SK-N-SH (cell line): ENCODE data around the gene COMMD7. TPM values are rescaled to one million over a fixed set of nuclear protein-coding genes. Genes with fewer than 3 reads are reported as not detected.

Experiments
- CTCF ChIA-PET: fragments of 300-600, 350-600 bp; formaldehyde crosslinking; extraction: SDS; loops from one replicate; lab custom pipeline; 2021; lab: Yijun Ruan, JAX
- POLR2A ChIA-PET: fragments of 350-600 bp; sonication (Branson Sonifier 250); formaldehyde crosslinking; extraction: SDS; loops from one replicate; lab custom pipeline; 2020; ENCODE audit warnings: antibody characterized with exemption, inconsistent platforms; lab: Yijun Ruan, JAX
- DNase-seq: peaks from one replicate; pipeline ENCODE4 v3.0.0; 2012
- H2AFZ ChIP-seq: fragments of 200-600 bp; sonication (generic); 2 replicates; pipeline ENCODE4 v1.8.1; 2016; ENCODE audit warnings: antibody characterized with exemption, mild to moderate bottlenecking, low read depth
- H3F3A ChIP-seq: fragments of 200-600 bp; sonication (generic); replicated peaks from 2 replicates; pipeline ENCODE3; 2016; ENCODE audit warnings: antibody characterized with exemption, mild to moderate bottlenecking; ENCODE audit not compliant: insufficient read depth
- H3K27ac ChIP-seq, 2 experiments: fragments of 200-500 bp in 1 of 2; fragments of 200-600 bp in 1 of 2; sonication (Bioruptor generic) in 1 of 2; sonication (generic), shearing (Covaris generic) in 1 of 2; 2 replicates each; pipeline versions ENCODE4 v1.5.1 to v1.6.1; 2014 to 2016; ENCODE audit warnings: low read depth in 2 of 2, inconsistent platforms in 1 of 2, low read length in 1 of 2, mild to moderate bottlenecking in 1 of 2, mixed read lengths in 1 of 2
- H3K27me3 ChIP-seq: fragments of 200-600 bp; sonication (generic), shearing (Covaris generic); 2 replicates; pipeline ENCODE4 v1.6.1; 2016; ENCODE audit warnings: mixed run types; ENCODE audit not compliant: insufficient read depth
- H3K36me3 ChIP-seq, 2 experiments: fragments of 200-500 bp in 1 of 2; fragments of 200-600 bp in 1 of 2; sonication (Bioruptor generic) in 1 of 2; sonication (generic) in 1 of 2; replicated peaks in 1 of 2; 2 replicates each; pipeline versions ENCODE3 to v1.5.1; 2014 to 2016; ENCODE audit warnings: low read length in 1 of 2, mild to moderate bottlenecking in 1 of 2; ENCODE audit not compliant: insufficient read depth in 2 of 2, control insufficient read depth in 1 of 2
- H3K4me1 ChIP-seq, 2 experiments: fragments of 200-500 bp in 1 of 2; fragments of 200-600 bp in 1 of 2; sonication (Bioruptor generic) in 1 of 2; sonication (generic), shearing (Covaris generic) in 1 of 2; 2 replicates each; pipeline versions ENCODE4 v1.5.1 to v1.6.1; 2014 to 2016; ENCODE audit warnings: low read depth in 1 of 2, low read length in 1 of 2, mixed run types in 1 of 2; ENCODE audit not compliant: insufficient read depth in 2 of 2, control insufficient read depth in 1 of 2
- H3K4me2 ChIP-seq: fragments of 200-600 bp; sonication (generic), shearing (Covaris generic); 2 replicates; pipeline ENCODE4 v1.6.1; 2017; ENCODE audit warnings: mixed run types
- H3K4me3 ChIP-seq, 2 experiments: fragments of 200-500 bp in 1 of 2; fragments of 200-600 bp in 1 of 2; sonication (Bioruptor generic) in 1 of 2; sonication (generic), shearing (Covaris generic) in 1 of 2; 2 replicates each; pipeline versions ENCODE4 v1.5.1 to v1.8.1; 2014 to 2016; ENCODE audit warnings: low read depth in 2 of 2, inconsistent platforms in 1 of 2, low read length in 1 of 2, mild to moderate bottlenecking in 1 of 2, mixed read lengths in 1 of 2, moderate library complexity in 1 of 2
- H3K79me2 ChIP-seq: fragments of 200-600 bp; sonication (generic); 2 replicates; pipeline ENCODE4 v1.8.1; 2017; ENCODE audit warnings: mild to moderate bottlenecking; ENCODE audit not compliant: insufficient read depth
- H3K9ac ChIP-seq: fragments of 200-600 bp; sonication (generic); 2 replicates; pipeline ENCODE4 v1.6.1; 2017; ENCODE audit warnings: mixed run types
- H3K9me2 ChIP-seq: fragments of 200-600 bp; sonication (generic); 2 replicates; pipeline ENCODE4 v1.6.1; 2017; ENCODE audit warnings: mixed run types
- H3K9me3 ChIP-seq: fragments of 200-600 bp; sonication (generic); 2 replicates; pipeline ENCODE4 v1.6.1; 2017; ENCODE audit warnings: mixed run types, mild to moderate bottlenecking, moderate library complexity
- H4K20me1 ChIP-seq: fragments of 200-600 bp; sonication (generic); 2 replicates; pipeline ENCODE4 v1.6.1; 2017; ENCODE audit warnings: mild to moderate bottlenecking, mixed run types; ENCODE audit not compliant: insufficient read depth
- EZH2phosphoT487 ChIP-seq: fragments of 200-600 bp; sonication (generic); IDR thresholded peaks from 2 replicates; pipeline ENCODE4 v1.6.1; 2017; ENCODE audit warnings: low read depth, mixed run types, mild to moderate bottlenecking, antibody characterized with exemption, moderate library complexity, borderline replicate concordance
- FOSL2 ChIP-seq: IDR thresholded peaks from 2 replicates; pipeline ENCODE4 v1.4.0; 2012; ENCODE audit warnings: low read depth, mild to moderate bottlenecking, moderate library complexity, borderline replicate concordance
- FOXJ3 ChIP-seq: sonication (generic); formaldehyde crosslinking; IDR thresholded peaks from 2 replicates; pipeline ENCODE4 v1.5.1; 2020; ENCODE audit warnings: mild to moderate bottlenecking, missing genetic modification reagents
- POLR2AphosphoS5 ChIP-seq: IDR thresholded peaks from 2 replicates; pipeline ENCODE4 v1.6.1; 2012; ENCODE audit warnings: low read depth, low read length
- RAD21 ChIP-seq: IDR thresholded peaks from 2 replicates; pipeline ENCODE4 v1.6.1; 2012; ENCODE audit warnings: mild to moderate bottlenecking, low read length
- SMC3 ChIP-seq: IDR thresholded peaks from 2 replicates; pipeline ENCODE4 v1.6.1; 2012; ENCODE audit warnings: low read depth, low read length, improper control_type of control experiment
- TAF1 ChIP-seq: IDR thresholded peaks from 2 replicates; pipeline ENCODE4 v1.6.1; 2012; ENCODE audit warnings: low read depth, mild to moderate bottlenecking, low read length, moderate library complexity, borderline replicate concordance
- WGBS: methylation state at CpG from one replicate; pipeline ENCODE4 v1.1.6; 2017; ENCODE audit warnings: low lambda C conversion rate; 5-methylcytosine and 5-hydroxymethylcytosine counted together
- polyA plus RNA-seq, 3 experiments: library from polyadenylated mRNA; depleted of rRNA; stranded (reverse); fragments of >200 nt; gene quantifications; 2 replicates each; pipeline ENCODE4 v1.2.3, GENCODE V29; 2012
- TF ChIP-seq, protein P1 (sequence below): IDR thresholded peaks from 2 replicates; pipeline ENCODE4 v1.4.0; 2012; ENCODE audit warnings: low read depth
- TF ChIP-seq, protein P2 (sequence below): IDR thresholded peaks from 2 replicates; pipeline ENCODE4 v1.6.1; 2012; ENCODE audit warnings: mild to moderate bottlenecking, low read depth, low read length, moderate library complexity

Gene COMMD7
- polyA plus RNA-seq, 1 of the 3 experiments (the other 2 are of a cell fraction): 38.0 TPM

DNA sequence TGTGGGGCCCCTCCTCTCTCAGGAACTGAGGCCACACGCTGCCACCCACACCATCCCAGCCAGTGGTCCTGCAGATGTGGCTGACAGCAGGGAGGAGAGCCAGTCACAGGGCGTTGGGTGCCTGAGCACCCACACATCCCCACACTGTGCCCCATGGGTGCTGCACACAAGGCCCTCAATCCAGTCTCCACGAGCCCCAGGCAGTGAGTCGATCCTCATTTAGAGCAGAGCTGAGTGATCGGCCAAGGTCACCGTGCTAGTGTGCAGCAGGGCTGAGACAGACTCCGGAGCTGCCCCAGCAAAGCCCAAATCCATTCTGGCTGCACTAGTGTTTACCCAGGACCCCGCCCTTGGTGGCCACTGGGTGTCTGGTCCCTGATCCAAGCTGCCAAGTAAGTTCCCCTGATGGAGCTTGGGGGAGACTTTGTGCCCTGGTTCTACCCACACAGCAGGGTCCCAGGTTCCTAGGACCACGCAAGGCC, 78.5 kb downstream of the COMMD7 start:
- no peak overlapping the region for H3K27ac ChIP-seq
- ChIA-PET CTCF (interaction anchor here (0.7 to 2.7 kb wide), 6 partner anchors 9 to 142 kb away, joined by 3 to 12 read pairs (median 6); partner anchors contain the start of genes C20orf203 and COMMD7), POLR2A (no interaction called here)
- no peaks in the 10 kb centered on the region for H4K20me1 ChIP-seq
- H3K27me3 ChIP-seq: no peaks in the 10 kb centered on the region
- no peak overlapping the region for H3K4me2 ChIP-seq
- H3K36me3 ChIP-seq: no peaks in the 10 kb centered on the region
- no peaks in the 10 kb centered on the region for H3F3A ChIP-seq
- DNase-seq: no peak
- no CpG with 5 or more reads among the region's 9 CpGs for WGBS
- no peak overlapping the region for H3K9ac ChIP-seq
- no peak overlapping the region for H3K4me3 ChIP-seq
- H3K79me2 ChIP-seq: no peaks in the 10 kb centered on the region
- no peaks in the 10 kb centered on the region for H3K9me3 ChIP-seq
- no peaks in the 10 kb centered on the region; a peak in 1 of 4 replicates for H3K4me1 ChIP-seq
- no peak for TF ChIP-seq EZH2phosphoT487
- no peak for TF ChIP-seq RAD21
- TF ChIP-seq POLR2AphosphoS5: no peak
- TF ChIP-seq TAF1: no peak
- TF ChIP-seq, protein P1, sequence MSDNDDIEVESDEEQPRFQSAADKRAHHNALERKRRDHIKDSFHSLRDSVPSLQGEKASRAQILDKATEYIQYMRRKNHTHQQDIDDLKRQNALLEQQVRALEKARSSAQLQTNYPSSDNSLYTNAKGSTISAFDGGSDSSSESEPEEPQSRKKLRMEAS: no peak
- no peak for TF ChIP-seq FOSL2
- TF ChIP-seq, protein P2, sequence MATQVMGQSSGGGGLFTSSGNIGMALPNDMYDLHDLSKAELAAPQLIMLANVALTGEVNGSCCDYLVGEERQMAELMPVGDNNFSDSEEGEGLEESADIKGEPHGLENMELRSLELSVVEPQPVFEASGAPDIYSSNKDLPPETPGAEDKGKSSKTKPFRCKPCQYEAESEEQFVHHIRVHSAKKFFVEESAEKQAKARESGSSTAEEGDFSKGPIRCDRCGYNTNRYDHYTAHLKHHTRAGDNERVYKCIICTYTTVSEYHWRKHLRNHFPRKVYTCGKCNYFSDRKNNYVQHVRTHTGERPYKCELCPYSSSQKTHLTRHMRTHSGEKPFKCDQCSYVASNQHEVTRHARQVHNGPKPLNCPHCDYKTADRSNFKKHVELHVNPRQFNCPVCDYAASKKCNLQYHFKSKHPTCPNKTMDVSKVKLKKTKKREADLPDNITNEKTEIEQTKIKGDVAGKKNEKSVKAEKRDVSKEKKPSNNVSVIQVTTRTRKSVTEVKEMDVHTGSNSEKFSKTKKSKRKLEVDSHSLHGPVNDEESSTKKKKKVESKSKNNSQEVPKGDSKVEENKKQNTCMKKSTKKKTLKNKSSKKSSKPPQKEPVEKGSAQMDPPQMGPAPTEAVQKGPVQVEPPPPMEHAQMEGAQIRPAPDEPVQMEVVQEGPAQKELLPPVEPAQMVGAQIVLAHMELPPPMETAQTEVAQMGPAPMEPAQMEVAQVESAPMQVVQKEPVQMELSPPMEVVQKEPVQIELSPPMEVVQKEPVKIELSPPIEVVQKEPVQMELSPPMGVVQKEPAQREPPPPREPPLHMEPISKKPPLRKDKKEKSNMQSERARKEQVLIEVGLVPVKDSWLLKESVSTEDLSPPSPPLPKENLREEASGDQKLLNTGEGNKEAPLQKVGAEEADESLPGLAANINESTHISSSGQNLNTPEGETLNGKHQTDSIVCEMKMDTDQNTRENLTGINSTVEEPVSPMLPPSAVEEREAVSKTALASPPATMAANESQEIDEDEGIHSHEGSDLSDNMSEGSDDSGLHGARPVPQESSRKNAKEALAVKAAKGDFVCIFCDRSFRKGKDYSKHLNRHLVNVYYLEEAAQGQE: no peak
- TF ChIP-seq, all 33 proteins: peak for 0
- Histone ChIP-seq H2AFZ (no peak overlapping the region), H3K9me2 (no peaks in the 10 kb centered on the region)

DNA sequence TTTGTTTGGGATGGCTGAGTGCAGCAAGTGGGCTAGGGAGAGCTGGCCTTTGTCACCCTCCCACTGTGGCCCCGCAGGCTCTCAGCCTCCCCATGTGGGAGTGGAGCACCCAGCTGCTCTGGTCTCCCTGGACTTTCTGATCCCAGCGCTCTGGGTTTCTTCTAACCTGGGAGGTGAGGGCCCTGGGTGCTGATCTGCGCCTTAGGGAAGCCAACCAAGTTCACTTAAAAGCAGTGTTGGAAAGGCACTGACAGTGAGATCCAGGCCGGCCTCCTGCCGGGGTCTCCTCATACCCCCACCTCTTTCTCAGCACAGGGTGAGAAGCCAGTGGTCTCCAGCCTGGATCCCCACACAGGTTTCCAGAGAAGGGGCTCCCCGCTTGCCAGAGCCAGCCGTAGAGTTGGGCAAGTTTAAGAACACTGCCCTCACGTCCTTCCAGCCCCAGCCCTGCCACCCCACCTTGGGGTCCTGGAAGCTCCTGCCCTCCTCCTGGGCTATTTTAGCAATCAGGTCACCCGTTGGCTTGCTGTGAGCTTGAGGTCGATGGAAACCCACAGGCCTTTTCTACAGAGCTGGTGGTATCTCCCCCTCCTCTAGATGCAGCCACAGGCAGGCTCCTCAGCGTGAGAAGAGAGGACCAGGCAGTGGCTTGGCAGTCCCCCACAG, 79.1 kb downstream of the COMMD7 start:
- no peak overlapping the region for H2AFZ ChIP-seq
- no peaks in the 10 kb centered on the region for H3K9me2 ChIP-seq
- WGBS: 87% methylated on average over 9 of the region's 11 CpGs
- no peaks in the 10 kb centered on the region; a peak in 1 of 4 replicates for H3K4me1 ChIP-seq
- CTCF ChIA-PET: interaction anchor here (0.6 to 2.9 kb wide), 7 partner anchors 10 to 414 kb away, joined by 3 to 12 read pairs (median 5); partner anchors contain the start of genes C20orf203 and COMMD7
- H3K4me3 ChIP-seq: no peak overlapping the region
- no peaks in the 10 kb centered on the region for H3K27me3 ChIP-seq
- POLR2A ChIA-PET: no interaction called here
- no peak overlapping the region for H3K4me2 ChIP-seq
- no peaks in the 10 kb centered on the region for H3K9me3 ChIP-seq
- no peaks in the 10 kb centered on the region for H3K36me3 ChIP-seq
- H3K27ac ChIP-seq: no peak overlapping the region; a peak in 1 of 4 replicates
- H3F3A ChIP-seq: no peaks in the 10 kb centered on the region
- H4K20me1 ChIP-seq: no peaks in the 10 kb centered on the region
- no peak overlapping the region for H3K9ac ChIP-seq
- no peaks in the 10 kb centered on the region for H3K79me2 ChIP-seq
- no peak for DNase-seq
- TF ChIP-seq FOXJ3 (no peak), SMC3 (no peak)
